GM23338 (cell line): ENCODE data around the gene FMN1. TPM values are rescaled to one million over a fixed set of nuclear protein-coding genes. Genes with fewer than 3 reads are reported as not detected.

Experiments
- ATAC-seq: fragments of 200-7000 bp; cut with Tn5 transposase; 3 replicates; pipeline ENCODE4 v1.9.1; 2020
- DNase-seq: peaks from one replicate; pipeline ENCODE4 v3.0.0-alpha.2; 2015; ENCODE audit warnings: low spot score
- H2AFZ ChIP-seq: fragments of 200-600 bp; sonication (generic); 2 replicates; pipeline ENCODE4 v1.8.0; 2016; ENCODE audit warnings: antibody characterized with exemption, mild to moderate bottlenecking, moderate library complexity
- H3F3A ChIP-seq: fragments of 200-600 bp; sonication (generic); replicated peaks from 2 replicates; pipeline ENCODE4 v1.8.0; 2017; ENCODE audit warnings: antibody characterized with exemption, mixed run types, low read depth
- H3K27ac ChIP-seq: fragments of 200-600 bp; sonication (generic); 2 replicates; pipeline ENCODE4 v1.6.1; 2016; ENCODE audit warnings: low read depth
- H3K27me3 ChIP-seq: fragments of 200-600 bp; sonication (generic); 2 replicates; pipeline ENCODE4 v1.8.0; 2016; ENCODE audit warnings: mild to moderate bottlenecking, mixed run types, moderate library complexity; ENCODE audit not compliant: insufficient read depth
- H3K36me3 ChIP-seq: fragments of 200-600 bp; sonication (generic); 2 replicates; pipeline ENCODE4 v1.8.0; 2016; ENCODE audit warnings: mild to moderate bottlenecking; ENCODE audit not compliant: insufficient read depth
- H3K4me1 ChIP-seq: fragments of 200-600 bp; sonication (generic); 2 replicates; pipeline ENCODE4 v1.8.0; 2016; ENCODE audit warnings: mild to moderate bottlenecking, moderate library complexity; ENCODE audit not compliant: insufficient read depth
- H3K4me2 ChIP-seq: fragments of 200-600 bp; sonication (generic); 2 replicates; pipeline ENCODE4 v1.7.1; 2017; ENCODE audit warnings: mixed run types
- H3K4me3 ChIP-seq: fragments of 200-600 bp; sonication (generic); 2 replicates; pipeline ENCODE4 v1.6.1; 2016; ENCODE audit warnings: mixed run types
- H3K79me2 ChIP-seq: fragments of 200-600 bp; sonication (generic); replicated peaks from 2 replicates; pipeline ENCODE4 v1.8.0; 2017; ENCODE audit warnings: mild to moderate bottlenecking; ENCODE audit not compliant: insufficient read depth
- H3K9me2 ChIP-seq: fragments of 200-600 bp; sonication (generic); 2 replicates; pipeline ENCODE4 v1.8.0; 2017; ENCODE audit not compliant: insufficient read depth
- H4K20me1 ChIP-seq: fragments of 200-600 bp; sonication (generic); replicated peaks from 2 replicates; pipeline ENCODE4 v1.8.0; 2017; ENCODE audit warnings: mild to moderate bottlenecking; ENCODE audit not compliant: insufficient read depth
- H3K27ac Mint-ChIP-seq: 2 replicates; pipeline ENCODE4 v1.8.0; 2020; ENCODE audit warnings: inconsistent platforms, mild to moderate bottlenecking, moderate library complexity, mixed read lengths
- H3K27me3 Mint-ChIP-seq: 3 replicates; pipeline ENCODE4 v1.8.0; 2022; ENCODE audit warnings: low read depth, mild to moderate bottlenecking, moderate library complexity, mixed read lengths, inconsistent platforms; ENCODE audit not compliant: insufficient read depth, poor library complexity
- H3K36me3 Mint-ChIP-seq: 3 replicates; pipeline ENCODE4 v1.8.0; 2021; ENCODE audit warnings: low read depth, mild to moderate bottlenecking, inconsistent platforms, moderate library complexity, mixed read lengths
- H3K4me1 Mint-ChIP-seq: 3 replicates; pipeline ENCODE4 v1.8.0; 2020; ENCODE audit warnings: mild to moderate bottlenecking, inconsistent platforms, mixed read lengths
- H3K4me3 Mint-ChIP-seq: 3 replicates; pipeline ENCODE4 v1.8.0; 2021; ENCODE audit warnings: moderate library complexity, mild to moderate bottlenecking, inconsistent platforms, mixed read lengths
- H3K9me3 Mint-ChIP-seq: 3 replicates; pipeline ENCODE4 v1.8.0; 2020; ENCODE audit warnings: moderate library complexity, mild to moderate bottlenecking, inconsistent platforms, mixed read lengths
- CREB1 ChIP-seq: fragments of 250-450 bp; sonication (Bioruptor Pico); IDR thresholded peaks from 2 replicates; pipeline ENCODE4 v1.5.0; 2020; ENCODE audit warnings: low read depth, mild to moderate bottlenecking, moderate library complexity
- EZH2 ChIP-seq: fragments of 200-600 bp; sonication (generic); IDR thresholded peaks from one replicate; pipeline ENCODE4 v1.8.0; 2017; ENCODE audit warnings: antibody characterized with exemption, mild to moderate bottlenecking, low read depth; ENCODE audit not compliant: unreplicated experiment
- EZH2phosphoT487 ChIP-seq: fragments of 200-600 bp; sonication (generic); IDR thresholded peaks from one replicate; pipeline ENCODE4 v1.8.1; 2018; ENCODE audit warnings: antibody characterized with exemption; ENCODE audit not compliant: unreplicated experiment
- NANOG ChIP-seq: IDR thresholded peaks from 2 replicates; pipeline ENCODE4 v1.6.1; 2016; ENCODE audit warnings: antibody characterized with exemption, borderline replicate concordance
- ZNF114 ChIP-seq: fragments of 250-450 bp; sonication (Bioruptor Pico); IDR thresholded peaks from 2 replicates; pipeline ENCODE4 v1.5.0; 2020; ENCODE audit warnings: mild to moderate bottlenecking, moderate library complexity
- ZNF331 ChIP-seq: fragments of 250-450 bp; sonication (Bioruptor Pico); IDR thresholded peaks from 2 replicates; pipeline ENCODE4 v1.5.0; 2020; ENCODE audit warnings: low read depth, mild to moderate bottlenecking, moderate library complexity
- polyA plus RNA-seq: library from polyadenylated mRNA; unstranded; fragments of >200 nt; fragmentation: Nextera tagmentation; extraction: Ambion mirVana; gene quantifications from 2 replicates; pipeline ENCODE4 v1.2.1, GENCODE V29; 2016
- total RNA-seq: library from RNA; depleted of rRNA; stranded (reverse); fragments of >200 nt; shearing (Covaris generic); gene quantifications from 2 replicates; pipeline ENCODE4 v1.2.3, GENCODE V29; 2014
- TF ChIP-seq, protein P1 (sequence below), 2 experiments: fragments of 200-600 bp in 1 of 2; sonication (generic) in 1 of 2; conservative IDR thresholded peaks; 2 replicates each; pipeline versions ENCODE4 v1.5.1 to v1.6.1; 2016 to 2017; ENCODE audit warnings: antibody characterized with exemption in 2 of 2, low read depth in 2 of 2, mild to moderate bottlenecking in 2 of 2, moderate library complexity in 1 of 2
- TF ChIP-seq, protein P2 (sequence below): fragments of 250-450 bp; sonication (Bioruptor Pico); IDR thresholded peaks from 2 replicates; pipeline ENCODE4 v1.5.0; 2020; ENCODE audit warnings: mild to moderate bottlenecking, moderate library complexity
- TF ChIP-seq, protein P3 (sequence below): IDR thresholded peaks from one replicate; pipeline ENCODE4 v1.6.1; 2018; ENCODE audit warnings: antibody characterized with exemption; ENCODE audit not compliant: unreplicated experiment
- TF ChIP-seq, protein P4 (sequence below): IDR thresholded peaks from 2 replicates; pipeline ENCODE4 v1.6.1; 2016; ENCODE audit warnings: antibody characterized with exemption

Gene FMN1
- total and polyA plus RNA-seq, 2 experiments from 2014 or later = 1.2 to 1.6 TPM

- peaks cover 2% of the 10 kb centered on the region for H3K27me3 Mint-ChIP-seq
- ATAC-seq (no peak), DNase-seq (no peak)
- H3K4me3 Mint-ChIP-seq = no peak overlapping the region
- TF ChIP-seq, protein P1, sequence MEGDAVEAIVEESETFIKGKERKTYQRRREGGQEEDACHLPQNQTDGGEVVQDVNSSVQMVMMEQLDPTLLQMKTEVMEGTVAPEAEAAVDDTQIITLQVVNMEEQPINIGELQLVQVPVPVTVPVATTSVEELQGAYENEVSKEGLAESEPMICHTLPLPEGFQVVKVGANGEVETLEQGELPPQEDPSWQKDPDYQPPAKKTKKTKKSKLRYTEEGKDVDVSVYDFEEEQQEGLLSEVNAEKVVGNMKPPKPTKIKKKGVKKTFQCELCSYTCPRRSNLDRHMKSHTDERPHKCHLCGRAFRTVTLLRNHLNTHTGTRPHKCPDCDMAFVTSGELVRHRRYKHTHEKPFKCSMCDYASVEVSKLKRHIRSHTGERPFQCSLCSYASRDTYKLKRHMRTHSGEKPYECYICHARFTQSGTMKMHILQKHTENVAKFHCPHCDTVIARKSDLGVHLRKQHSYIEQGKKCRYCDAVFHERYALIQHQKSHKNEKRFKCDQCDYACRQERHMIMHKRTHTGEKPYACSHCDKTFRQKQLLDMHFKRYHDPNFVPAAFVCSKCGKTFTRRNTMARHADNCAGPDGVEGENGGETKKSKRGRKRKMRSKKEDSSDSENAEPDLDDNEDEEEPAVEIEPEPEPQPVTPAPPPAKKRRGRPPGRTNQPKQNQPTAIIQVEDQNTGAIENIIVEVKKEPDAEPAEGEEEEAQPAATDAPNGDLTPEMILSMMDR (conservative IDR thresholded peaks at IDR 0.05; ENCODE audit: low read depth in 2 of 2) = no peak
- H3K36me3 Mint-ChIP-seq = no peaks in the 10 kb centered on the region
- H3K9me3 Mint-ChIP-seq = no peaks in the 10 kb centered on the region
- no peaks in the 10 kb centered on the region for H3K27me3 ChIP-seq
- no peaks in the 10 kb centered on the region for H3K9me2 ChIP-seq
- no peaks in the 10 kb centered on the region for H4K20me1 ChIP-seq
- no peak overlapping the region for H3K27ac ChIP-seq
- no peak overlapping the region for H2AFZ ChIP-seq
- no peaks in the 10 kb centered on the region for H3F3A ChIP-seq
- no peak overlapping the region for H3K4me3 ChIP-seq
- no peaks in the 10 kb centered on the region for H3K4me1 Mint-ChIP-seq
- H3K4me1 ChIP-seq = no peaks in the 10 kb centered on the region
- no peaks in the 10 kb centered on the region for H3K36me3 ChIP-seq
- H3K4me2 ChIP-seq = no peak overlapping the region
- no peak overlapping the region for H3K27ac Mint-ChIP-seq
- H3K79me2 ChIP-seq = no peaks in the 10 kb centered on the region
These were observed 100.2 kb downstream of the FMN1 start for GRCh38 chr15:33094336-33094735.

DNA sequence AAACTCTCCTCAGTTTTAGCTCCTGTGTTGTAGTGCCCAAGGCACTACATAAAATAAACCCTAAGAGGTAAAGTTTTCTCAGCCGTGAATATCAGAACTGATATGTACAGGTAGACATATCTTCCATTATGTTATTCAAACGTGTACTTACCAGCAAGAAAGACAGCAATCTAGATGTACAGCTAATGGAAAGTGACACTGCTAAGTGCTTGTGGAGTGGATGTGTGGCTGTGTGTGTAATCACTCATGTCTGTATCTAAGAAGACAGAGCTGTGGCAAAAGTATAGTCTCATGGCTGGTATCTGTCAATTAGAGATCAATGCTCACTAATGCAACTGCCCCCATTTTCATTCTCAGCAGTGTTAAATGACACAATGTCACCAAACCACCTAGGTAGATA is 101.3 kb downstream of the FMN1 start:
- H3K4me1 Mint-ChIP-seq = peaks cover 5% of the 10 kb centered on the region; the same call in 2 of the 3 replicates
- Histone ChIP-seq H3K4me3 (no peak overlapping the region), H3K4me1 (no peaks in the 10 kb centered on the region), H3K27ac (no peak overlapping the region), H3K79me2 (no peaks in the 10 kb centered on the region), H3K4me2 (no peak overlapping the region), H3K9me2 (no peaks in the 10 kb centered on the region), H3K36me3 (no peaks in the 10 kb centered on the region), H2AFZ (no peak overlapping the region), H3K27me3 (no peaks in the 10 kb centered on the region), H4K20me1 (no peaks in the 10 kb centered on the region), H3F3A (no peaks in the 10 kb centered on the region)
- peaks cover 2% of the 10 kb centered on the region for H3K27me3 Mint-ChIP-seq
- no peaks in the 10 kb centered on the region for H3K36me3 Mint-ChIP-seq
- H3K27ac Mint-ChIP-seq = no peak overlapping the region
- H3K4me3 Mint-ChIP-seq = no peak overlapping the region
- ATAC-seq = no peak
- no peak for DNase-seq
- H3K9me3 Mint-ChIP-seq = no peaks in the 10 kb centered on the region
- TF ChIP-seq, protein P2, sequence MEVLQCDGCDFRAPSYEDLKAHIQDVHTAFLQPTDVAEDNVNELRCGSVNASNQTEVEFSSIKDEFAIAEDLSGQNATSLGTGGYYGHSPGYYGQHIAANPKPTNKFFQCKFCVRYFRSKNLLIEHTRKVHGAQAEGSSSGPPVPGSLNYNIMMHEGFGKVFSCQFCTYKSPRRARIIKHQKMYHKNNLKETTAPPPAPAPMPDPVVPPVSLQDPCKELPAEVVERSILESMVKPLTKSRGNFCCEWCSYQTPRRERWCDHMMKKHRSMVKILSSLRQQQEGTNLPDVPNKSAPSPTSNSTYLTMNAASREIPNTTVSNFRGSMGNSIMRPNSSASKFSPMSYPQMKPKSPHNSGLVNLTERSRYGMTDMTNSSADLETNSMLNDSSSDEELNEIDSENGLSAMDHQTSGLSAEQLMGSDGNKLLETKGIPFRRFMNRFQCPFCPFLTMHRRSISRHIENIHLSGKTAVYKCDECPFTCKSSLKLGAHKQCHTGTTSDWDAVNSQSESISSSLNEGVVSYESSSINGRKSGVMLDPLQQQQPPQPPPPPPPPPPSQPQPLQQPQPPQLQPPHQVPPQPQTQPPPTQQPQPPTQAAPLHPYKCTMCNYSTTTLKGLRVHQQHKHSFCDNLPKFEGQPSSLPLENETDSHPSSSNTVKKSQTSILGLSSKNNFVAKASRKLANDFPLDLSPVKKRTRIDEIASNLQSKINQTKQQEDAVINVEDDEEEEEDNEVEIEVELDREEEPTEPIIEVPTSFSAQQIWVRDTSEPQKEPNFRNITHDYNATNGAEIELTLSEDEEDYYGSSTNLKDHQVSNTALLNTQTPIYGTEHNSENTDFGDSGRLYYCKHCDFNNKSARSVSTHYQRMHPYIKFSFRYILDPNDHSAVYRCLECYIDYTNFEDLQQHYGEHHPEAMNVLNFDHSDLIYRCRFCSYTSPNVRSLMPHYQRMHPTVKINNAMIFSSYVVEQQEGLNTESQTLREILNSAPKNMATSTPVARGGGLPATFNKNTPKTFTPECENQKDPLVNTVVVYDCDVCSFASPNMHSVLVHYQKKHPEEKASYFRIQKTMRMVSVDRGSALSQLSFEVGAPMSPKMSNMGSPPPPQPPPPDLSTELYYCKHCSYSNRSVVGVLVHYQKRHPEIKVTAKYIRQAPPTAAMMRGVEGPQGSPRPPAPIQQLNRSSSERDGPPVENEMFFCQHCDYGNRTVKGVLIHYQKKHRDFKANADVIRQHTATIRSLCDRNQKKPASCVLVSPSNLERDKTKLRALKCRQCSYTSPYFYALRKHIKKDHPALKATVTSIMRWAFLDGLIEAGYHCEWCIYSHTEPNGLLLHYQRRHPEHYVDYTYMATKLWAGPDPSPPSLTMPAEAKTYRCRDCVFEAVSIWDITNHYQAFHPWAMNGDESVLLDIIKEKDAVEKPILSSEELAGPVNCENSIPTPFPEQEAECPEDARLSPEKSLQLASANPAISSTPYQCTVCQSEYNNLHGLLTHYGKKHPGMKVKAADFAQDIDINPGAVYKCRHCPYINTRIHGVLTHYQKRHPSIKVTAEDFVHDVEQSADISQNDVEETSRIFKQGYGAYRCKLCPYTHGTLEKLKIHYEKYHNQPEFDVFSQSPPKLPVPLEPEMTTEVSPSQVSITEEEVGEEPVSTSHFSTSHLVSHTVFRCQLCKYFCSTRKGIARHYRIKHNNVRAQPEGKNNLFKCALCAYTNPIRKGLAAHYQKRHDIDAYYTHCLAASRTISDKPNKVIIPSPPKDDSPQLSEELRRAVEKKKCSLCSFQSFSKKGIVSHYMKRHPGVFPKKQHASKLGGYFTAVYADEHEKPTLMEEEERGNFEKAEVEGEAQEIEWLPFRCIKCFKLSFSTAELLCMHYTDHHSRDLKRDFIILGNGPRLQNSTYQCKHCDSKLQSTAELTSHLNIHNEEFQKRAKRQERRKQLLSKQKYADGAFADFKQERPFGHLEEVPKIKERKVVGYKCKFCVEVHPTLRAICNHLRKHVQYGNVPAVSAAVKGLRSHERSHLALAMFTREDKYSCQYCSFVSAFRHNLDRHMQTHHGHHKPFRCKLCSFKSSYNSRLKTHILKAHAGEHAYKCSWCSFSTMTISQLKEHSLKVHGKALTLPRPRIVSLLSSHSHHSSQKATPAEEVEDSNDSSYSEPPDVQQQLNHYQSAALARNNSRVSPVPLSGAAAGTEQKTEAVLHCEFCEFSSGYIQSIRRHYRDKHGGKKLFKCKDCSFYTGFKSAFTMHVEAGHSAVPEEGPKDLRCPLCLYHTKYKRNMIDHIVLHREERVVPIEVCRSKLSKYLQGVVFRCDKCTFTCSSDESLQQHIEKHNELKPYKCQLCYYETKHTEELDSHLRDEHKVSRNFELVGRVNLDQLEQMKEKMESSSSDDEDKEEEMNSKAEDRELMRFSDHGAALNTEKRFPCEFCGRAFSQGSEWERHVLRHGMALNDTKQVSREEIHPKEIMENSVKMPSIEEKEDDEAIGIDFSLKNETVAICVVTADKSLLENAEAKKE (CRISPR knock-in tag) = no peak
- TF ChIP-seq, protein P3, sequence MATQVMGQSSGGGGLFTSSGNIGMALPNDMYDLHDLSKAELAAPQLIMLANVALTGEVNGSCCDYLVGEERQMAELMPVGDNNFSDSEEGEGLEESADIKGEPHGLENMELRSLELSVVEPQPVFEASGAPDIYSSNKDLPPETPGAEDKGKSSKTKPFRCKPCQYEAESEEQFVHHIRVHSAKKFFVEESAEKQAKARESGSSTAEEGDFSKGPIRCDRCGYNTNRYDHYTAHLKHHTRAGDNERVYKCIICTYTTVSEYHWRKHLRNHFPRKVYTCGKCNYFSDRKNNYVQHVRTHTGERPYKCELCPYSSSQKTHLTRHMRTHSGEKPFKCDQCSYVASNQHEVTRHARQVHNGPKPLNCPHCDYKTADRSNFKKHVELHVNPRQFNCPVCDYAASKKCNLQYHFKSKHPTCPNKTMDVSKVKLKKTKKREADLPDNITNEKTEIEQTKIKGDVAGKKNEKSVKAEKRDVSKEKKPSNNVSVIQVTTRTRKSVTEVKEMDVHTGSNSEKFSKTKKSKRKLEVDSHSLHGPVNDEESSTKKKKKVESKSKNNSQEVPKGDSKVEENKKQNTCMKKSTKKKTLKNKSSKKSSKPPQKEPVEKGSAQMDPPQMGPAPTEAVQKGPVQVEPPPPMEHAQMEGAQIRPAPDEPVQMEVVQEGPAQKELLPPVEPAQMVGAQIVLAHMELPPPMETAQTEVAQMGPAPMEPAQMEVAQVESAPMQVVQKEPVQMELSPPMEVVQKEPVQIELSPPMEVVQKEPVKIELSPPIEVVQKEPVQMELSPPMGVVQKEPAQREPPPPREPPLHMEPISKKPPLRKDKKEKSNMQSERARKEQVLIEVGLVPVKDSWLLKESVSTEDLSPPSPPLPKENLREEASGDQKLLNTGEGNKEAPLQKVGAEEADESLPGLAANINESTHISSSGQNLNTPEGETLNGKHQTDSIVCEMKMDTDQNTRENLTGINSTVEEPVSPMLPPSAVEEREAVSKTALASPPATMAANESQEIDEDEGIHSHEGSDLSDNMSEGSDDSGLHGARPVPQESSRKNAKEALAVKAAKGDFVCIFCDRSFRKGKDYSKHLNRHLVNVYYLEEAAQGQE = no peak
- TF ChIP-seq ZNF331 (CRISPR knock-in tag) (no peak), EZH2 (no peak), EZH2phosphoT487 (no peak), ZNF114 (CRISPR knock-in tag) (no peak), CREB1 (CRISPR knock-in tag) (no peak), NANOG (no peak)
- TF ChIP-seq, protein P4, sequence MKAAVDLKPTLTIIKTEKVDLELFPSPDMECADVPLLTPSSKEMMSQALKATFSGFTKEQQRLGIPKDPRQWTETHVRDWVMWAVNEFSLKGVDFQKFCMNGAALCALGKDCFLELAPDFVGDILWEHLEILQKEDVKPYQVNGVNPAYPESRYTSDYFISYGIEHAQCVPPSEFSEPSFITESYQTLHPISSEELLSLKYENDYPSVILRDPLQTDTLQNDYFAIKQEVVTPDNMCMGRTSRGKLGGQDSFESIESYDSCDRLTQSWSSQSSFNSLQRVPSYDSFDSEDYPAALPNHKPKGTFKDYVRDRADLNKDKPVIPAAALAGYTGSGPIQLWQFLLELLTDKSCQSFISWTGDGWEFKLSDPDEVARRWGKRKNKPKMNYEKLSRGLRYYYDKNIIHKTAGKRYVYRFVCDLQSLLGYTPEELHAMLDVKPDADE = no peak
